HEK293 (cell line): ENCODE results near the gene SPART.

ENCODE experiments used
- CTCF ChIA-PET: fragments of 350-600 bp; formaldehyde crosslinking; extraction: SDS; loops from one replicate; lab custom pipeline; 2021; ENCODE audit warnings: antibody characterized with exemption; lab: Yijun Ruan, JAX
- POLR2A ChIA-PET: fragments of 300-600 bp; formaldehyde crosslinking; extraction: SDS; loops from one replicate; lab custom pipeline; 2020; ENCODE audit warnings: antibody characterized with exemption, inconsistent platforms; lab: Yijun Ruan, JAX
- H3K27ac ChIP-seq: fragments of 200-500 bp; sonication (Bioruptor generic); 2 replicates; pipeline ENCODE4 v1.5.1; 2014; ENCODE audit warnings: low read depth, low read length, control low read depth, inconsistent platforms; ENCODE audit errors: extremely low read depth
- H3K36me3 ChIP-seq, 2 experiments: fragments of 200-500 bp in 1 of 2; sonication (Bioruptor generic) in 1 of 2; 1 replicate in 1 of 2; 2 replicates in 1 of 2; pipeline ENCODE4 v1.5.1; 2014 to 2017; ENCODE audit warnings: inconsistent platforms in 2 of 2, low read length in 2 of 2; ENCODE audit not compliant: control insufficient read depth in 2 of 2, insufficient read depth in 1 of 2
- H3K4me1 ChIP-seq: fragments of 200-500 bp; sonication (Bioruptor generic); 2 replicates; pipeline ENCODE4 v1.5.1; 2014; ENCODE audit warnings: mild to moderate bottlenecking, low read length, inconsistent platforms; ENCODE audit not compliant: control insufficient read depth, insufficient read depth
- H3K4me3 ChIP-seq: 2 replicates; pipeline ENCODE4 v1.5.1; 2011; ENCODE audit warnings: low read depth, mild to moderate bottlenecking, control low read depth, low read length, moderate library complexity
- H3K9me3 ChIP-seq: fragments of 200-500 bp; sonication (Bioruptor generic); 2 replicates; pipeline ENCODE4 v1.5.1; 2014; ENCODE audit warnings: low read depth, low read length, inconsistent platforms; ENCODE audit not compliant: control insufficient read depth, insufficient read depth
- KLF9 ChIP-seq: fragments of 450-650 bp; formaldehyde crosslinking; IDR thresholded peaks from 2 replicates; pipeline ENCODE4 v1.5.1; 2016; ENCODE audit warnings: missing biosample characterization, missing genetic modification characterization, low read depth
- REPIN1 ChIP-seq: fragments of 450-650 bp; formaldehyde crosslinking; IDR thresholded peaks from 2 replicates; pipeline ENCODE4 v1.5.1; 2017; ENCODE audit warnings: missing biosample characterization, missing genetic modification characterization, low read depth
- SP3 ChIP-seq: fragments of 450-650 bp; formaldehyde crosslinking; IDR thresholded peaks from 2 replicates; pipeline ENCODE4 v1.5.1; 2016; ENCODE audit warnings: missing biosample characterization, missing genetic modification characterization
- TSHZ1 ChIP-seq: fragments of 450-650 bp; formaldehyde crosslinking; IDR thresholded peaks from 2 replicates; pipeline ENCODE4 v1.5.1; 2016; ENCODE audit warnings: missing biosample characterization, missing genetic modification characterization, borderline replicate concordance
- YY1 ChIP-seq: fragments of 450-650 bp; formaldehyde crosslinking; IDR thresholded peaks from 2 replicates; pipeline ENCODE4 v1.5.1; 2018; ENCODE audit warnings: missing biosample characterization, missing genetic modification characterization
- ZFP37 ChIP-seq: fragments of 450-650 bp; formaldehyde crosslinking; IDR thresholded peaks from 2 replicates; pipeline ENCODE4 v1.5.1; 2016; ENCODE audit warnings: missing biosample characterization, missing genetic modification characterization
- ZIC2 ChIP-seq: fragments of 450-650 bp; formaldehyde crosslinking; IDR thresholded peaks from 2 replicates; pipeline ENCODE4 v1.5.1; 2016; ENCODE audit warnings: missing biosample characterization, missing genetic modification characterization
- ZNF2 ChIP-seq: fragments of 450-650 bp; formaldehyde crosslinking; IDR thresholded peaks from 2 replicates; pipeline ENCODE4 v1.5.1; 2016; ENCODE audit warnings: missing biosample characterization, missing genetic modification characterization
- ZNF223 ChIP-seq: fragments of 450-650 bp; formaldehyde crosslinking; IDR thresholded peaks from 2 replicates; pipeline ENCODE4 v1.5.1; 2016; ENCODE audit warnings: missing biosample characterization, missing genetic modification characterization
- ZNF354C ChIP-seq: fragments of 450-650 bp; formaldehyde crosslinking; IDR thresholded peaks from 2 replicates; pipeline ENCODE4 v1.5.1; 2016; ENCODE audit warnings: missing biosample characterization, missing genetic modification characterization, low read depth, borderline replicate concordance
- ZNF488 ChIP-seq: fragments of 450-650 bp; formaldehyde crosslinking; IDR thresholded peaks from 2 replicates; pipeline ENCODE4 v1.5.1; 2016; ENCODE audit warnings: missing biosample characterization, missing genetic modification characterization
- ZNF549 ChIP-seq: fragments of 450-650 bp; IDR thresholded peaks from 2 replicates; pipeline ENCODE4 v1.5.1; 2018; ENCODE audit warnings: missing biosample characterization, missing genetic modification characterization, mild to moderate bottlenecking, inconsistent platforms, moderate library complexity
- ZNF624 ChIP-seq: fragments of 450-650 bp; formaldehyde crosslinking; IDR thresholded peaks from 2 replicates; pipeline ENCODE4 v1.5.1; 2017; ENCODE audit warnings: missing biosample characterization, missing genetic modification characterization
- ZNF704 ChIP-seq: fragments of 450-650 bp; formaldehyde crosslinking; IDR thresholded peaks from 2 replicates; pipeline ENCODE4 v1.5.1; 2016; ENCODE audit warnings: missing biosample characterization, missing genetic modification characterization
- ZSCAN30 ChIP-seq: fragments of 450-650 bp; IDR thresholded peaks from 2 replicates; pipeline ENCODE4 v1.5.1; 2018; ENCODE audit warnings: missing biosample characterization, mild to moderate bottlenecking, missing genetic modification characterization, moderate library complexity
- ZSCAN4 ChIP-seq: fragments of 450-650 bp; formaldehyde crosslinking; IDR thresholded peaks from 2 replicates; pipeline ENCODE4 v1.5.1; 2017; ENCODE audit warnings: missing biosample characterization, missing genetic modification characterization
- ZSCAN5A ChIP-seq: fragments of 450-650 bp; formaldehyde crosslinking; IDR thresholded peaks from 2 replicates; pipeline ENCODE4 v1.5.1; 2016; ENCODE audit warnings: missing biosample characterization, missing genetic modification characterization

SPART gene

GRCh38 chr13:36259361-36260137 lies 86.6 kb downstream of the SPART start:
- H3K36me3 ChIP-seq: no peaks in the 10 kb centered on the region
- H3K9me3 ChIP-seq: no peaks in the 10 kb centered on the region
- H3K27ac ChIP-seq: no peak overlapping the region
- ChIA-PET CTCF (interaction anchor here (0.6 to 1.0 kb wide), 2 partner anchors 23 to 566 kb away, joined by 3 to 5 read pairs; no protein-coding TSS in a partner anchor), POLR2A (no interaction called here)
- no peaks in the 10 kb centered on the region for H3K4me1 ChIP-seq
- no peak for TF ChIP-seq ZIC2
- no peak for TF ChIP-seq ZNF549 (tag by site-specific recombination)
- TF ChIP-seq ZNF704: no peak
- H3K4me3 ChIP-seq: no peak overlapping the region

- Histone ChIP-seq H3K36me3 (no peaks in the 10 kb centered on the region), H3K4me3 (no peak overlapping the region), H3K4me1 (no peaks in the 10 kb centered on the region), H3K9me3 (no peaks in the 10 kb centered on the region), H3K27ac (no peak overlapping the region)
- ChIA-PET POLR2A (no interaction called here), CTCF (no interaction called here)
- TF ChIP-seq KLF9 (tag by site-specific recombination) (no peak), ZFP37 (tag by site-specific recombination) (no peak), ZNF2 (tag by site-specific recombination) (no peak), ZNF624 (no peak), ZSCAN30 (no peak), ZNF488 (tag by site-specific recombination) (no peak), REPIN1 (tag by site-specific recombination) (no peak), ZNF354C (tag by site-specific recombination) (no peak), ZSCAN5A (tag by site-specific recombination) (no peak), ZNF223 (tag by site-specific recombination) (no peak), ZSCAN4 (tag by site-specific recombination) (no peak), SP3 (tag by site-specific recombination) (no peak), TSHZ1 (tag by site-specific recombination) (no peak), YY1 (no peak)
Observed at GRCh38 chr13:36258831-36259230, 87.4 kb downstream of the SPART start.
